ENCODE results near the gene KAZN.

The KAZN gene

GRCh38 chr1:14746393-14746792, 147.9 kb downstream of the KAZN start:
- no peak for DNase-seq

GRCh38 chr1:14748151-14748550, 149.7 kb downstream of the KAZN start:
- DNase-seq, result no peak

- no peak for DNase-seq
These were observed 150.5 kb downstream of the KAZN start for GRCh38 chr1:14748977-14749376.

- DNase-seq, result no peak
These were observed 152.0 kb downstream of the KAZN start for GRCh38 chr1:14750490-14750889.

- DNase-seq, result no peak
These were observed 157.2 kb downstream of the KAZN start for GRCh38 chr1:14755518-14756252.

- DNase-seq, result no peak
These were observed 158.3 kb downstream of the KAZN start for GRCh38 chr1:14756589-14757285.

- DNase-seq, result no peak
These were observed 158.8 kb downstream of the KAZN start for GRCh38 chr1:14757286-14757625.

GRCh38 chr1:14759042-14759818, 160.7 kb downstream of the KAZN start:
- DNase-seq, result no peak

- DNase-seq, result no peak
These were observed 161.4 kb downstream of the KAZN start for GRCh38 chr1:14759843-14760242.

GRCh38 chr1:14760780-14761179, 162.3 kb downstream of the KAZN start:
- DNase-seq, result no peak

GRCh38 chr1:14761291-14762153, 163.0 kb downstream of the KAZN start:
- no peak for DNase-seq

GRCh38 chr1:14763977-14764376, 165.5 kb downstream of the KAZN start:
- no peak for DNase-seq

- no peak for DNase-seq
These were observed 167.3 kb downstream of the KAZN start for GRCh38 chr1:14765773-14766172.

- DNase-seq, result no peak
These were observed 168.6 kb downstream of the KAZN start for GRCh38 chr1:14767075-14767474.

- no peak for DNase-seq
These were observed 170.3 kb downstream of the KAZN start for GRCh38 chr1:14768582-14769304.

- DNase-seq, result no peak
These were observed 171.2 kb downstream of the KAZN start for GRCh38 chr1:14769486-14770274.

- DNase-seq, result no peak
These were observed 175.0 kb downstream of the KAZN start for GRCh38 chr1:14773396-14774025.

- no peak for DNase-seq
These were observed 175.7 kb downstream of the KAZN start for GRCh38 chr1:14774225-14774624.

- DNase-seq, result no peak
These were observed 176.5 kb downstream of the KAZN start for GRCh38 chr1:14774988-14775387.

GRCh38 chr1:14775434-14775833, 176.9 kb downstream of the KAZN start:
- DNase-seq, result no peak

Data from femur (tissue), 1 donor.